HG03354 (cell line): ENCODE results near the gene NT5C3B.

Experiments
- ATAC-seq: cut with Tn5 transposase; IDR thresholded peaks from one replicate; pipeline ENCODE4 v1.9.1; 2021; ENCODE audit warnings: mild to moderate bottlenecking; ENCODE audit not compliant: unreplicated experiment, poor library complexity, severe bottlenecking

NT5C3B gene

DNA sequence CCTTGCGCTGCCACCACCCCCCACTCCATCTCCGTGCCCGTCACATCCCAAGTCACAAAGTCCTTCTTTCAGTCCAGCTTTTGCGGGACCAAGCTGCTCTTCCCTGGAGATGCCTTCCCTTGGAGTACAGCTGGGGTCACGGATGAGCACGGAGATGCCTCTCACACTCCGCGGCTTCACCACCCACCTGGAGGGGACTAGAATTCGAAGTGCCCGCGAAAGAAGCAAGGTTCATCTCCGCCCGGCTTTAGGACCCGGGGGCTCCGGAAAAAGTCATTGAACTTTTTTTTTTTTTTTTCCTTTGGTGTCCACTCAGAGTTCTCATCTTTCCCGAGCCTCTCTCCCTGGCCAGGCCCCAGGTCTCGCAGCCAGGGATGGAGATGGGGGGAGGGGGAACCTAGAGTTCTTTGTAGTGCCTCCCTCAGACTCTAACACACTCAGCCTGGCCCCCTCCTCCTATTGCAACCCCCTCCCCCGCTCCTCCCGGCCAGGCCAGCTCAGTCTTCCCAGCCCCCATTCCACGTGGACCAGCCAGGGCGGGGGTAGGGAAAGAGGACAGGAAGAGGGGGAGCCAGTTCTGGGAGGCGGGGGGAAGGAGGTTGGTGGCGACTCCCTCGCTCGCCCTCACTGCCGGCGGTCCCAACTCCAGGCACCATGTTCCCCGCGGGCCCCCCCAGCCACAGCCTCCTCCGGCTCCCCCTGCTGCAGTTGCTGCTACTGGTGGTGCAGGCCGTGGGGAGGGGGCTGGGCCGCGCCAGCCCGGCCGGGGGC is 23.5 kb downstream of the NT5C3B start, which contains the start of gene FKBP10:
Gene FKBP10 (plus strand): TSS at position 624 of the 771 bp plus-strand sequence. CDS start 31 bp downstream, at position 655.
- ATAC-seq, result no peak

DNA sequence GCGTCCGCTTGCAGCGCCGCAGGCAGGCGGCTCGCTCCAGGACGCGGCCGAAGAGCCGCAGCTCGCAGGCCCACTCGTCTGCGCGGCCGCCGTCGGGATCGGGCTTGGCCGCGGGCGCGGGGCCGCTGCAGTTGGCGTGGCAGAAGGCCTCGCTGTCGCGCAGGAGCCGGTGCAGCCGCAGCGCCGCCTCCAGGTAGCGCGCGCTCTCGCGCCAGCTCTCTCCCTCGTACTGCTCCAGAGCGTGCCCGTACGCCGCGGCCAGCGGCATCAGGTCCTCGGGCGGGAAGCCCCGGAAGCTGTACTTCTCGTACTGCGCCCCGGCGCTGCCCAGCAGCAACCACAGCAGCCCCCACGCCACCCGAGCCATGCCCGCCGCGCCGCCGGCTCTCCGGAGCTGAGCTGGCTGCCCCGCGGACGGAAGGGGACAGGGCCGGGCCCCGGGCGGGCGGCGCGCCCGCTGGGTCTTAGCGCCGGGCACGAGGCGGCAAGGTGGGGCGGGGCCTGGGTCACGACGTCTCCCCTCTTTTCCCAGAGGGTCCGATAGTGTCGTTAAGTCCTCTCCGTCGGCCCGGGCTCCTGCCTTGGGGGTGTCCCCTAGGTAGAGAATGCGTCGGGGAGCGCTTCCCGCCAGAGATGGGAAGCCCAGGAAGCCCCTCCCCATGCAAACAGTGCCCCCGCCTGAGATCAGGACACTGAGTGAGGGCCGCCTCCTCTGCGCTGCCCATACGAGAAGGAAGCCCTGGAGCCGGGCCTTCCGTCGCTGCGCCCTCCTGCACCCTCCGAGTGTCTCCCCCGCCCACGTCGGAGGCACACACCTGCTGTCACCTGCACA is 24.3 kb downstream of the NT5C3B start, which contains the start of gene P3H4:
Gene P3H4 (minus strand): TSS at position 401 of the 832 bp plus-strand sequence. CDS start 34 bp downstream, at position 367.
- peak; percentile 71 for ATAC-seq

DNA sequence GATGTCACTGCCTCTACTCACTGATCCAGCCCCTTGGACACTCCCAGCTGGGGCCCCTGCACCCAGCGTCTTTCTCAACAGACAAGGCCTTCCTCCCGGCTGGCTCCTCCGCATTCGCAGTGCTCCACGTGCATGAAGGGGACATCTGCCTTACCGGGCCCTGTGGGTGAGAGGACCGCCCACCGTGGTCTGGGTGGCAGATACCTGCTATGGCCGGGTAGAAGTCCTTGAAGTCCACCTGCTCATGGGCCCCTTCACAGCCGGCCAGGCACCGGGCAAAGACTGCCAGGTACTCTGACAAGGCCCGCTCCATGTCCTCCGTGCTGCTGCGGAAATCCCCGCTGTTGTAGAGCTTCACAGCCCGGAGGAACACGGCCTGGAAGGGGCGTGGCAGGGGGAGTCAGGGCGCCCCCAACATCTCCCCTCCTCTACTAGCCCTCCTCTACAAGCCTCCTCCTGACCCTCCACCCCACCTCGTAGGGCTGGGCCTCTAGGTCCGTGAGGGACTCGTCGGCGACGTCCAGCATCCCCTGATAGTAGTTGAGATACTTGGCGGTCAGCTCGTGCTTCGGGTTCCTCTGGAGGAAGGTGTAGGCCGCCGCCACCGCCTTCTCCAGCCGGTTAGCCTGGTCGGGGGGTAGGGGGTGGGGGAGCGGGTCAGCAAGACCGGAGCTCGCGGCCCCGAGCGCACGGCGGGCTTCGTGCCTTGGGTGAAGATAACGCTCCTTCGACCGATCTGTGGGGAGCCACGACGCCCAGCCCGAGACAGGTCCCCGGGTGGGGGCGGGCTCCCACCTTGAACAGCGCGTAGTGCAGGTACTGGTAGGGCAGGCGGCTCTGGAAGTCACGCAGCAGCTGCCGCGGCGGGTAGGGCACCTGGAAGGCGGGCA is 25.1 kb downstream of the NT5C3B start:
- no peak for ATAC-seq

DNA sequence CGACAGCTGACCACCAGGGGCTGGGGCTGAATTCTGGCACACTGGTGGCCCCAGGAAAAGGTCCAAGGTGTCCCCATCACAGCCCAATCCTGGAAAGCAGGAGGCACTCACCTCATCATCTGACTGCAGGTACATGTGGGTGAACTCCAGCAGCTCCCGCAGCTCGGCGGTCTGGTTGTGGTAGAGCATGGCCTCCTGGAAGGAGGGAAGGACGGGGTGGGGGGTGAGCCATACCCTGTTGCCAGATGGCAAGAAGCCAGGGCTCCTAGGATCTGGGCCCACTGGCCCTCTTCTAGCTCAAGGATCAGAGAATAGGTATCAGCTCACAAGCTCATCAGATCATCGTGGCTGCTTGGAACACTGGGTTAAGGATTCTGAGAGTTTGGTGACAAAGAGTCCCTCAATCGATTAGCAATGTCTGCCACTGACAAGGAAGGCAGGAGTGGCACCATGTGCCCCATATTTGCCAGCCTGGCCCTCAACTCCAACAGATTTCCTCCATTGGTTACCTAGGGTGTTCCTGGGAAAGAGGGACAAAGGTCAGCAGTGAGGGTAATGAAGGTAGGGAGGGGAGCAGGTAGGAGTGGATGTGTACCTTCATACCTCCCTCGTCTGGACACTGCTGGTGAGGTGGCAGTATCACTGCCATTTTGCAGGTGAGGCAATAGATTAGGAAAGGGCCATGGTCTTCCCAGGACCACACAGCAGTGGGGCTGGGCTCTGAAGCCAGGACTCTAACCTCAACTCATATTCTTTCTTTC is 29.2 kb downstream of the NT5C3B start:
- ATAC-seq, result no peak

DNA sequence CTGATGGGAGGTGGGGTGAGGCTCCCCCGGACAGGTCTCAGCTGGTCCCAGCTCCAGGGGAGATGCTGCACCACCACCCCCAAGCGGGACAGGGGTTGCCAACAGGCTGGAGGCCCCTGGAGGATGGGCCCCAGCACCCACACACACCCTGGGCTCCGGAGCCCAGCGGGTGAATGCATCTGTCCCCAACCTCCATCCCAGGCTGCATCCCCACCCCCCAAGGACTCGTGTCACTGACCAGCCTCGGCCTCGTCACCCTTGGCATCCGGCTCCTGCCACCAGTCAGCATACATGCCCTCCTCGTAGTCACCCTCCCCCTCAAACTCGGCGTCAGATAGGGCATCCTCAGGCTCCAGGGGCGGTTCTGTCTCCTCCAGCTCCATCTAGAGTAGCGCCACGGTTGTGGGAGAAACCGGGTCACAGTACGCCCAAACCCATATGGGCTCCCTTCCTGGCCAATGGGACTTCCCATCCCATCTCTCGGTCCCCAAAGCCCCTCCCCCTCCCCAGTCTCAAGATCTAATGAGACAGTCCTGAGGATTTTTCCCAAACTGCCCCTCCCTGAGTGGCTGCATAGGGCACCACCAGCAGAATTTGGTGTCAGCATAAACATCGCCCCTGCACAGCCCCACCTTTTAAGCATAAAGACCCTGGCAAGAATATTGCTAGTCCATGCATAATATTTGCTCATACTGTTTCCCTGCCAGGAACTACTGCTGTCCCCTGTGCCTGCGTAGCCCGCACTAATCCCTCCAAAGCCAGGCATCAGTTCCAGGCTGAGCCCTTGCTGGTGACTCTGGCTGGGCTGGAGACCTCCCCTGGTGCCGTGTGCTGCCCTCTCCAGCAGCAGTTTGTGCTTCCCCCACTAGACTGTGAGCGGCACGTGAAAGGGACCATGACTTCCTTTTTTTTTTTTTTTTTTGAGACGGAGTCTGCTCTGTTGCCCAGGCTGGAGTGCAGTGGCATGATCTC is 32.7 kb downstream of the NT5C3B start:
- ATAC-seq, result no peak

DNA sequence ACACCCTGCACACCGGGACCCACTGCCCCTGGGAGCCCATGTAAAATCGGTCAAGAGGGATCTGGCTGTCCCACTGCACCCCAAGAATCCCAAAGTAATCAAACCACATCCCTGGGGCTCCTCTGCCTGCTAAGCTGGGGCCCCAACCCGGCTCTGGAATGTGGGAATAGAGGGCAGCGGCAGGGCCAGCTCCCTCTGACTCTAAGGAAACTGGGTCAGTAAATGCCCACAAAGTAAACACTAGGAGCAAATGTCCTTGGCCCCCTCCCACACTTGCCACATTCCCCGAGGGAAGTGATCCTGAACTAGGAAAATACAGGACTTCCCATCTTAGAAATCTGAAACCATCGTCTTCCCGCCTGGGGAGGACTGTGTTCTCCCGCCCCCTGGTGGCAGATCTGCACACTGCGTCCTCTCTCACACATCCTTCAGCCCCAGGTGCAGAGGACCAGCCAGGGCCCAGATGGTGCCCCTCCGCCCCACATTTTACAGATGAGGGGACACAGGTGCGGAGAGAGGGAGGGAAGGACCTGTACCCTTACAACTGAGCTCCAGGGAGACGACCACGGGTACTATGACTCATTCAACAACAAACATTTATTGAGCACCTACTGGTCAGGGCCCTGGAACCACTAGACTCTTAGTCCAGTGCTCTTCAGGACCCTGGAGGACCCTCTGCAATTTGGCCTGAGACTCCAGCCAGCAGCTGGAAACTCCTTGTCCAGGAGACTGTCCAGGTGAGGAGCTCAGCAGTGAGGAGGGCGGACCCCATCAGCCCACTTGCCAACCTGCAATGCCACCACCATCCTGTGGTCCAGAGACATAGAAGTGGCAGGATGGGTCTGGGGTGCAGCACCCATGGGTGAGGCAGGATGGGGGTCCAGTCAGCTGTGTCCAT is 34.4 kb downstream of the NT5C3B start:
- no peak for ATAC-seq

DNA sequence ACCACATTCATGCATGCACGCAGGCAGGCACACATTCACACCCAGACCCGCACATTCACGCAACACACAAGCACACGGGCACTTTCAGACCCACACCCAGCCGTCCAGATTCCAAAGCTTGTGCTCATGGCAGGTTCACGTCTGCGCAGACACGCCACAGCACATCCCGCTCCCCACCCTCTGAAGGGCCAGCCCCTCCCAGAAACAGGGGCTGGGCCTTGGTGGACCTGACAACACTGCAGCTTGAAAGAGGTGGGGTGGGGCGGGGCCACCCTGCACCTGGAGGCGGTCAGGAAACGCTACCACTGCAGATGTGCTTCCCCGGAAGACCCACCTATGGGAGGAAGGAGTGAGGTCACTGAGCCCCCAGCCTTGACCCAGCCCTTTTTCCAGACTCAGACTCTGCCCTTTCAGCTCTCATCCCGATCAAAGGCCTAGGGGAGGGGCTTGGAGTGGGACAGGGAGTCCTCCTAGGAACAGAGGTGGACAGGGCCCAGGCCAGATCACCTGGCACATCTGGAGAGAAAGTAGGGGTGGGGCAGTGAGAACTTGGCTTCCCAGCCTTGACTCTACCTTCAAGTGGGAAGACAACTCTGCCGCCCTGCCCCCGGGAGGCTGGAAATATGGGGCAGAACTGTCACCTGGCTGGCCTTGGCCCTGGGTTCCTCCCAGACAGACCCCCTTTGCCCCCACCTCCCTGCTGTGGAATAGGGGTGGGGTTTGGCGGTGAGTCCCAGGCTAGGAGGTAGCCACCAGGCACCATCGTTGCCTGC is 35.2 kb downstream of the NT5C3B start:
- no peak for ATAC-seq

DNA sequence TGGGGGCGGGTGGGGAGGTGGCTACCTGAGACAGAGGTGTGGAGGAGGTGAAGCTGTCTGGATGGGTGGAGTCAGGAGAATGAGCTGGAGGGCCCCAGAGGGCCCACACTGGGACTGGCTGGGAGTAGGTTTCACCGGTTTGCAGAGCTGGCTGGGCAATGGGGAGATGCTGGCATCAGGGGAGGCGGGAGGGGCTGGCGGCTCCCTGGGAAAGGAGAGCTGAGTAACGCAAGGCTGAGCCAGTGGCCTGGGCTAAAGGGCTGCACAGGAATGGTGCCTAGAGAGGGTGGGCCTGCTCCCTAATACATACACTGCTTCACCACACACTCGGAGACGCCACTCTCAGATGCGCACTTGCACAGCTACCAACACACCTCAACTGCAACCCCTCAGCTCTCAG is 36.7 kb downstream of the NT5C3B start:
- ATAC-seq, result no peak

DNA sequence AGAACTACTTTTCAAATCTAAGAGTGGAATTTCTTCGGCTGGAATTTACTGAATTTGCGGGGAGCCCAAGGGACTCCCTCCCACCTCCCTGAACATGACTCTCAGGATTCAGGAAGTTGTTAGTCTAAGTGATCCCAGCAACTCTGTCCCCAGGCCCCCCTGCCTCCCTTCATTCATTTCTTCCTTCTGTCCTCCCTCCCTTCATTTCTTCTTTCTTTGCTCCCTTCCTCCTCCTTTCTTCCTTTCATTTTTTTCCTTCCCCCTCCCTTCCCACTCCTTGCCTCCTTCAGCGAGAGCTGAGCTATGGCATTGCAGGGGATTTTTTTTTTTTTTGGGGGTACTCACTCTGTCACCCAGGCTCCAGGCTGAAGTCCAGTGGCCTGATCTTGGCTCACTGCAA is 38.7 kb downstream of the NT5C3B start:
- no peak for ATAC-seq

DNA sequence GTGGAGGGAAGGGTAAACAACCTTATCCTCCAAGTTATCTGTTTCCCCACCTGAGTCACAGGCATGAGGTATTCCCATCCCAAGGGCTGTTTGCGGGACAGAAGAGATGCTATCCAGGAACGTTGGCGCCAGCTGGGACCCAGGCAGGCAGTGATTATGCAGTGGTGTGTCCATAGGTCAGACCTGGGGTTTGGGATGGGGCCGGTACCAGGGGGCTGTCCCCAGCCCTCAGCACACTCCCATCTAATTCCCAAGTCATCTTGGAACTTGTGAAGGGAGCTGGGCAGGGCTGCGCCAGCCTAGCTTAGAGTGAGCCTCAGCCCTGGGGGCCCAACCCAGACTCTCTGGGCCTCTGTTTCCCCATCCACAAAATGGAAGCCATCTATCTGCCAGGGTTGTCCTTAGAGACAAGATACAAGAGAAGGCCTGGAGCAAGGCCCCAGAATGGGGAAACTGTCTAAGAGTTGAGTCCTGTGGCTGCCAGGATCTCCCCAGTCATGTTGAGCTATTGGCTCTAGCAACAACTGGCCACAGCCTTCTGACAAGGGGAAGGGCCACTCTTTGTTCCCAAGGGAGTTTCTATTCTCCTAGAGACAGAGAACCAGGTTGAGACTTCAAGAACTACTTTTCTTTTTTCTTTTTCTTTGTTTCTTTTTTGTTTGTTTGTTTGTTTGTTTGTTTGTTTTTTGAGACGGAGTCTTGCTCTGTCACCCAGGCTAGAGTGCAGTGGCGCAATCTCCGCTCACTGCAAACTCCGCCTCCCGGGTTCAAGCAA is 39.7 kb downstream of the NT5C3B start:
- no peak for ATAC-seq

DNA sequence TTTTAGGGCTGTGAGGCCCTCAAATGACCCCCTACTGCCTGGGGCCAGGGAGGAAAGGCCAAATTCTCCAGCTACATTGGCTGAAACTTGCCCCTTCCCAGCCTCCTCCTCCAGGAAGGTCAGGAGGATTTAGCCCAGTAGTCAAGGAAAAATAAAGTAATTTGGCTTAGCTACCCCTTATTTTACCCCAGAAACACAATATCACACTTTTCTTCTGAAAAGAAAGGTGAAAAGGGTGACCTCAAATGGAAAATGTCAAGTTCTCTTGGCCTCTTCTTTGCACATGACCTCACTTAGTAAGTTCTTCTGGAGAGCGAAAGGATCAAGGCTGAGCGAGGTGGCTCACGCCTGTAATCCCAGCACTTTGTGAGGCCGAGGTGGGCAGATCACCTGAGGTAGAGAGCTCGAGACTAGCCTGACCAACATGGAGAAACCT is 41.5 kb downstream of the NT5C3B start:
- no peak for ATAC-seq

DNA sequence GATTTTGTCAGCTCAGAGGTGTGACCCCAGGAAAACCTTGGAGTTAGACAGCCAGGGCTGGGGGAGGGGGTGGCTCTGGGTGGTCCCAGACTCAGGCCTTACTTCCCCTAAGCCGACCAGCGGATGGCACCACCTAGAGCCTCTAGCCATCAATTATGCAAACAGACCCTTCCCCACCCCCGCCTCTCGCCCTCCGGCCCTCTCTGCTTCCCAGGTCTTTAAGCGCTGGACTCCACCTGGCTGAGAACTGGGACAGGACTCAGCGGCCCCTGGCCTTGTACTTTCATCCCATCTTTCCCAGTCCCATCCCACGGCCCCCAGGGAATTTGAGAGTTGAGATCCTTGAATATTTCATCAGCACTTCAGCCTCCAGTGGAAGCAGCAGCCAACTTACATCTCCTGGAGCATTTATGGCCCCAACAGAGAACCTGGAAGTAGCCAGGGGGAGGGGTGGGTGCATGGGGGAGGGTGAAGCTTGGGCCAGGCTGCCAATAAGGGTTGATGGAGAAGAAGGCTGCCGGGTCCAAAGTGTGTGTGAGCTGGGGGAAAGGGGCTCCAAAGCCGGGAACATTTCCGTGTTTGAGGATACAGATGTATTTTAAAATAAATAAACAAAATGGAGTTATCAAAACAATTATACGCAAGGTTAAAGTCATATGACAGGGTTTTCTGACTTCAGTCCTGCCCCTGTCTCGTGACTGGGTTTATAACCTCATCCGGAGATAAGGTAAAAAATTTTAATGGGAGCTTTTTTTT is 42.1 kb downstream of the NT5C3B start:
- no peak for ATAC-seq

DNA sequence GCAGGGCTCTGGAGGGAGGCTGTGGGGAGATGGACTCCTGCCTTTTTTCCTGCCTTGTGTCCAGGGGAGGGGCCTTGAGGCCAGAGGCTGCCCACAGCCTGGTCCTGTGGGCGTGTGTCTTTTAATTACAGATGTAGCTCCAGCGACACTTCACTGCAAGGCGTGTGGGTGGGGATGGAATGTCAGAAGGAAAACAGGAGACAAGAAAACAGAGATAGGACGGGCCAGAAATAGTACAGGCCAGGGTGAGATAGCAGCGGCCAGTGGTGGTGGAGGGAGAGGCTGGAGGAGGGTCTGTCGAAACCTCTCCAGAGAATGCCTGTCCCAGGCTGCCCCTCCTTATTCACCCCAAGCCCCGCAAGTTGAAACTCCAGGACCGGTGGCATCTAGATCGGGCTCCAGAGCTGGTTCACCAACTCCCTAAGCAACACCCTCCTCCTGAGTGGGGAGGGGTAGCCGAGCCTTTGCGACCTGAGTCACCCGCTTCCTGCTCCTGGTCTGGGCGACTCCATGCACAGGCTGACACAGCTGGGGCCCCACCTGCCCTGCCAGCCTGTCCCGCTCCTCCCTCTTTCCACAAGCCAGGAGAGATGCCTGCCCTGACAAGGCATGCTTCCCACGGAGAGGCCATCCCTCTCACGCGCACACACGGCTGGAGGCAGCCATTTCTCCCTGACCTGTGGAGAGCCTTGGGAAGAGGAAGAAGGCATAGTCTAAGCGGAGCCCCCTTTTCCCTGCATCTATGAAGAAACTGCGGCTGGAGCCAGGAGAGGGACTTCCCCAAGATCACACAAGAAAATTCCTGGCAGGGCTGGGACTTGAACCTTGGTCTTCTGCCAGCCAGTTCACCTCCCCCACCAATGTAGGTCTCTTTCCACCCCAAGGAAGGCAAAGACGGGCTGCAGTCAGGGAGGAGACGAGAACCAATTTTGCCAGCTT is 42.9 kb downstream of the NT5C3B start:
- ATAC-seq, result no peak

DNA sequence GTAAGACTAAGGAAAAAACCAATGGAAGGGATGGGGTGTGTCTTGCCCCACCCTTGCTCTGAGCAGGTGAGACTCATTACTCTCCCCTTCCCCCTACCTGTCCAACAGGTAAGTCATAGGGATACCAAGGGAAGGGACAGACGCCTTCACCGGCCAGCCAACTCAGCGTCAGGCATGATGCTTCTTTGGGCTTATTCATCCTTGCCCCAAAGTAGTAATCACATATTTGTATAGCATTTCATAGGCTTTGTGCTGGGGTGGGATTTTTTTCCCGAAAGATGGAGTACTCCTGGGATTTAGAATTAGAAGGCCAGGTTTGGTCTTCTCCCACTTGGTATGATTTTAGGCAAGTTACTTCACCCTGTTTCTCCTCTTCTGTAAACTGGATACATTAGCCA is 49.0 kb downstream of the NT5C3B start:
- ATAC-seq, result no peak
